Right renal cortex interstitium (tissue), 3 donors: Measurements from ENCODE around the gene ZNF534. TPM values are rescaled to one million over a fixed set of nuclear protein-coding genes. Genes with fewer than 3 reads are reported as not detected.
"Not testable (repeated sequence)": the region's sequence is repeated elsewhere in the genome, so short reads cannot be mapped to it uniquely, and the experiment has no call there.

Experiments used
- DNase-seq, 3 donors: peaks; one replicate each; pipeline ENCODE4 v3.0.0-alpha.2; 2013; ENCODE audit warnings: low read depth in 3 of 3, low spot score in 2 of 3
- polyA plus RNA-seq, 3 donors: library from polyadenylated mRNA; unstranded; fragments of 120-200 nt; gene quantifications; one replicate each; pipeline ENCODE4 v1.2.1, GENCODE V29; 2013; ENCODE audit not compliant: insufficient read length in 3 of 3

Gene ZNF534
- polyA plus RNA-seq, 3 donors: 0.57 to 0.62 (median 0.58) TPM

- DNase-seq: no peak
These were observed 65.6 kb downstream of the ZNF534 start for GRCh38 chr19:52494518-52494917.

- DNase-seq: no peak
These were observed 69.6 kb downstream of the ZNF534 start for GRCh38 chr19:52498571-52498970.

GRCh38 chr19:52500474-52500873 is 71.5 kb downstream of the ZNF534 start:
- DNase-seq: not testable (repeated sequence)

- not testable (repeated sequence) for DNase-seq
These were observed 72.0 kb downstream of the ZNF534 start for GRCh38 chr19:52500991-52501390.

Other genes starting within 250 kb of the ZNF534 start
- gene PPP2R1A, start 239.1 kb upstream of the ZNF534 start, polyA plus RNA-seq: 100 to 1,000 TPM; 423 to 502 (median 490) TPM
- 10 to 100 TPM; 19.7 to 25.0 (median 23.5) TPM for gene ZNF766, start 159.6 kb upstream of the ZNF534 start, polyA plus RNA-seq
- 10 to 100 TPM; 16.5 to 20.5 (median 18.8) TPM for gene ZNF480, start 132.0 kb upstream of the ZNF534 start, polyA plus RNA-seq
- 10 to 100 TPM; 13.4 to 14.0 (median 13.7) TPM for gene ZNF610, start 92.9 kb upstream of the ZNF534 start, polyA plus RNA-seq
- gene ZNF880, start 59.2 kb upstream of the ZNF534 start, polyA plus RNA-seq: 10 to 100 TPM; 20.0 to 29.7 (median 21.7) TPM
- 10 to 100 TPM; 27.4 to 29.6 (median 29.6) TPM for gene ZNF528, start 31.3 kb upstream of the ZNF534 start, polyA plus RNA-seq
- gene ZNF578, start 24.4 kb downstream of the ZNF534 start, polyA plus RNA-seq: 1 to 10 TPM; 5.6 to 7.9 (median 6.8) TPM
- gene ZNF808, start 98.5 kb downstream of the ZNF534 start, polyA plus RNA-seq: 10 to 100 TPM in 2 of 3 donors, 1 to 10 TPM in 1; 9.0 to 11.1 (median 10.7) TPM
- gene ZNF701, start 141.1 kb downstream of the ZNF534 start, polyA plus RNA-seq: 10 to 100 TPM; 13.9 to 17.9 (median 16.5) TPM
- 10 to 100 TPM; 68.0 to 80.3 (median 69.9) TPM for gene ZNF83, start 209.2 kb downstream of the ZNF534 start, polyA plus RNA-seq